HAP-1 (cell line): ENCODE data around the gene TNNI3K.
A peak's percentile ranks its signal among the peaks of the same experiment; 100 is the strongest.

Experiments used
- DNase-seq, 2 experiments: peaks; one replicate each; pipeline ENCODE4 v3.0.0-alpha.2; 2016 to 2020; ENCODE audit warnings: low spot score in 2 of 2
- H3K27me3 ChIP-seq: fragments of 250-450 bp; sonication (Bioruptor Pico); 2 replicates; pipeline ENCODE4 v1.5.1; 2020; ENCODE audit warnings: low read depth, mild to moderate bottlenecking, moderate library complexity
- H3K36me3 ChIP-seq: fragments of 250-450 bp; sonication (Bioruptor Pico); replicated peaks from 2 replicates; pipeline ENCODE4 v1.5.1; 2020; ENCODE audit warnings: mild to moderate bottlenecking
- H3K4me1 ChIP-seq: fragments of 250-450 bp; sonication (Bioruptor Pico); 2 replicates; pipeline ENCODE4 v1.5.1; 2020; ENCODE audit warnings: mild to moderate bottlenecking
- H3K4me3 ChIP-seq: fragments of 250-450 bp; sonication (Bioruptor Pico); 2 replicates; pipeline ENCODE4 v1.5.1; 2020; ENCODE audit warnings: mild to moderate bottlenecking, moderate library complexity
- H3K9me3 ChIP-seq: fragments of 250-450 bp; sonication (Bioruptor Pico); 2 replicates; pipeline ENCODE4 v1.5.1; 2020; ENCODE audit warnings: mild to moderate bottlenecking, moderate library complexity
- in situ Hi-C: fragments of 300-500 bp; cut with MboI; formaldehyde crosslinking; loops from 3 replicates; pipeline ENCODE4 v1.14.3; 2020; ENCODE audit warnings: low sequenced_read_pairs, inconsistent platforms, mixed read lengths

TNNI3K gene

GRCh38 chr1:74452035-74452434, 216.8 kb downstream of the TNNI3K start:
- no peak for DNase-seq
- H3K4me1 ChIP-seq = no peaks in the 10 kb centered on the region
- no peaks in the 10 kb centered on the region for H3K27me3 ChIP-seq
- H3K4me3 ChIP-seq = no peak overlapping the region
- no peaks in the 10 kb centered on the region for H3K9me3 ChIP-seq
- H3K36me3 ChIP-seq = no peaks in the 10 kb centered on the region
- in situ Hi-C loops = no loop called here

GRCh38 chr1:74453277-74453676, 218.1 kb downstream of the TNNI3K start:
- Histone ChIP-seq H3K27me3 (no peaks in the 10 kb centered on the region), H3K9me3 (no peaks in the 10 kb centered on the region), H3K4me3 (no peak overlapping the region), H3K36me3 (no peaks in the 10 kb centered on the region), H3K4me1 (no peaks in the 10 kb centered on the region)
- in situ Hi-C loops = no loop called here
- no peak for DNase-seq

- no peak for DNase-seq
- no peaks in the 10 kb centered on the region for H3K36me3 ChIP-seq
- no peaks in the 10 kb centered on the region for H3K27me3 ChIP-seq
- no peaks in the 10 kb centered on the region for H3K4me1 ChIP-seq
- H3K9me3 ChIP-seq = no peaks in the 10 kb centered on the region
- in situ Hi-C loops = no loop called here
- no peak overlapping the region for H3K4me3 ChIP-seq
These were observed 220.2 kb downstream of the TNNI3K start for GRCh38 chr1:74455390-74455789.

GRCh38 chr1:74457253-74457652, 222.1 kb downstream of the TNNI3K start:
- no peaks in the 10 kb centered on the region for H3K9me3 ChIP-seq
- no peaks in the 10 kb centered on the region for H3K27me3 ChIP-seq
- no peaks in the 10 kb centered on the region for H3K36me3 ChIP-seq
- in situ Hi-C loops = no loop called here
- H3K4me3 ChIP-seq = no peak overlapping the region
- no peak for DNase-seq
- no peaks in the 10 kb centered on the region for H3K4me1 ChIP-seq

GRCh38 chr1:74463333-74463988, 228.3 kb downstream of the TNNI3K start:
- H3K4me1 ChIP-seq = no peaks in the 10 kb centered on the region; the same call in 1 of the 2 replicates
- DNase-seq = no peak
- H3K36me3 ChIP-seq = no peaks in the 10 kb centered on the region
- in situ Hi-C loops = no loop called here
- H3K9me3 ChIP-seq = no peaks in the 10 kb centered on the region
- no peak overlapping the region for H3K4me3 ChIP-seq
- 0 out of 2 replicates have a peak, but pooled peaks cover 2% of the 10 kb centered on the region for H3K27me3 ChIP-seq

GRCh38 chr1:74464037-74464436, 228.8 kb downstream of the TNNI3K start:
- DNase-seq = no peak
- in situ Hi-C loops = no loop called here

GRCh38 chr1:74465193-74465681, 230.1 kb downstream of the TNNI3K start:
- Histone ChIP-seq H3K27me3 (0 out of 2 replicates have a peak, but pooled peaks cover 2% of the 10 kb centered on the region), H3K9me3 (no peaks in the 10 kb centered on the region), H3K4me3 (no peak overlapping the region), H3K36me3 (no peaks in the 10 kb centered on the region), H3K4me1 (no peaks in the 10 kb centered on the region; the same call in 1 of the 2 replicates)
- in situ Hi-C loops = no loop called here
- DNase-seq = no peak

More at GRCh38 chr1:74464037-74464436, 228.8 kb downstream of the TNNI3K start:
- no peaks in the 10 kb centered on the region; the same call in 1 of the 2 replicates for H3K4me1 ChIP-seq
- 0 out of 2 replicates have a peak, but pooled peaks cover 2% of the 10 kb centered on the region for H3K27me3 ChIP-seq
- H3K9me3 ChIP-seq = no peaks in the 10 kb centered on the region
- no peak overlapping the region for H3K4me3 ChIP-seq
- no peaks in the 10 kb centered on the region for H3K36me3 ChIP-seq

- Histone ChIP-seq H3K36me3 (no peaks in the 10 kb centered on the region), H3K27me3 (0 out of 2 replicates have a peak, but pooled peaks cover 2% of the 10 kb centered on the region), H3K9me3 (no peaks in the 10 kb centered on the region), H3K4me1 (no peaks in the 10 kb centered on the region; the same call in 1 of the 2 replicates), H3K4me3 (no peak overlapping the region)
- in situ Hi-C loops = no loop called here
- peak; percentile 14 to 35 for DNase-seq
These were observed 232.7 kb downstream of the TNNI3K start for GRCh38 chr1:74467786-74468377.

GRCh38 chr1:74468982-74469603, 233.9 kb downstream of the TNNI3K start:
- Histone ChIP-seq H3K36me3 (no peaks in the 10 kb centered on the region), H3K4me1 (no peaks in the 10 kb centered on the region; the same call in 1 of the 2 replicates), H3K27me3 (peaks cover 2% of the 10 kb centered on the region; the same call in 1 of the 2 replicates), H3K4me3 (no peak overlapping the region), H3K9me3 (no peaks in the 10 kb centered on the region)
- DNase-seq = peak in 1 of 2 experiments; percentile 56
- in situ Hi-C loops = no loop called here

- no peak for DNase-seq
- Histone ChIP-seq H3K36me3 (no peaks in the 10 kb centered on the region), H3K9me3 (no peaks in the 10 kb centered on the region), H3K4me3 (no peak overlapping the region), H3K4me1 (no peaks in the 10 kb centered on the region; the same call in 1 of the 2 replicates), H3K27me3 (peaks cover 2% of the 10 kb centered on the region; the same call in 1 of the 2 replicates)
- in situ Hi-C loops = no loop called here
These were observed 235.1 kb downstream of the TNNI3K start for GRCh38 chr1:74470251-74470650.

- Histone ChIP-seq H3K4me3 (no peak overlapping the region), H3K27me3 (peaks cover 2% of the 10 kb centered on the region; the same call in 1 of the 2 replicates), H3K36me3 (no peaks in the 10 kb centered on the region), H3K9me3 (no peaks in the 10 kb centered on the region), H3K4me1 (no peaks in the 10 kb centered on the region; the same call in 1 of the 2 replicates)
- in situ Hi-C loops = no loop called here
- no peak for DNase-seq
These were observed 235.7 kb downstream of the TNNI3K start for GRCh38 chr1:74470936-74471335.

GRCh38 chr1:74471470-74471869, 236.3 kb downstream of the TNNI3K start:
- Histone ChIP-seq H3K27me3 (peaks cover 2% of the 10 kb centered on the region; the same call in 1 of the 2 replicates), H3K36me3 (no peaks in the 10 kb centered on the region), H3K9me3 (no peaks in the 10 kb centered on the region), H3K4me3 (no peak overlapping the region), H3K4me1 (no peaks in the 10 kb centered on the region; the same call in 1 of the 2 replicates)
- in situ Hi-C loops = no loop called here
- no peak for DNase-seq

GRCh38 chr1:74474585-74474984, 239.4 kb downstream of the TNNI3K start:
- Histone ChIP-seq H3K27me3 (no peaks in the 10 kb centered on the region; the same call in none of the 2 replicates), H3K4me3 (no peak overlapping the region), H3K36me3 (no peaks in the 10 kb centered on the region), H3K9me3 (no peaks in the 10 kb centered on the region), H3K4me1 (no peaks in the 10 kb centered on the region)
- no peak for DNase-seq
- in situ Hi-C loops = no loop called here

- DNase-seq = no peak
- Histone ChIP-seq H3K36me3 (no peaks in the 10 kb centered on the region), H3K9me3 (no peaks in the 10 kb centered on the region), H3K27me3 (peaks cover 5% of the 10 kb centered on the region), H3K4me1 (no peaks in the 10 kb centered on the region), H3K4me3 (no peak overlapping the region)
- in situ Hi-C loops = no loop called here
These were observed 243.8 kb downstream of the TNNI3K start for GRCh38 chr1:74478979-74479378.
